Peyer's patch (tissue), 4 donors: ENCODE measurements around the gene OTUD3. TPM values are rescaled to one million over a fixed set of nuclear protein-coding genes. Genes with fewer than 3 reads are reported as not detected.
"Not testable (repeated sequence)": the region's sequence is repeated elsewhere in the genome, so short reads cannot be mapped to it uniquely, and the experiment has no call there.

ENCODE experiments used
- DNase-seq, 3 donors: peaks; one replicate each; pipeline ENCODE4 v3.0.0-alpha.2; 2017 to 2019
- H3K27ac ChIP-seq, 4 donors: fragments of 200-600 bp; sonication (generic); one replicate each; pipeline ENCODE4 v1.5.1; 2016 to 2019
- H3K27me3 ChIP-seq, 2 donors: fragments of 200-600 bp; sonication (generic); one replicate each; pipeline ENCODE4 v1.5.1; 2019
- H3K36me3 ChIP-seq, 3 donors: fragments of 200-600 bp; sonication (generic); one replicate each; pipeline ENCODE4 v1.5.1; 2016 to 2019
- H3K4me1 ChIP-seq, 4 donors: fragments of 200-600 bp; sonication (generic); one replicate each; pipeline ENCODE4 v1.5.1; 2016 to 2019
- H3K4me3 ChIP-seq, 4 donors: fragments of 200-600 bp; sonication (generic); 1 replicate in 3 of 4; 2 replicates in 1 of 4; pipeline ENCODE4 v1.5.1; 2016 to 2019; ENCODE audit warnings: mild to moderate bottlenecking in 1 of 4
- H3K9me3 ChIP-seq, 4 donors: fragments of 200-600 bp; sonication (generic); one replicate each; pipeline ENCODE4 v1.5.1; 2016 to 2019; ENCODE audit warnings: mild to moderate bottlenecking in 1 of 4
- CTCF ChIP-seq, 6 experiments: fragments of 450-650 bp in 4 of 6; fragments of 200-600 bp in 2 of 6; sonication (generic) in 1 of 6; IDR thresholded peaks; one replicate each; pipeline ENCODE4 v1.5.1; 2017 to 2019; ENCODE audit warnings: antibody characterized with exemption in 6 of 6, mild to moderate bottlenecking in 3 of 6, moderate library complexity in 1 of 6
- POLR2A ChIP-seq, 2 donors: fragments of 450-650 bp; IDR thresholded peaks; one replicate each; pipeline ENCODE4 v1.5.1; 2017; ENCODE audit warnings: antibody characterized with exemption in 2 of 2, mild to moderate bottlenecking in 2 of 2, moderate library complexity in 2 of 2
- total RNA-seq, 4 donors: library from RNA; depleted of rRNA; stranded (reverse); fragments of >200 nt; gene quantifications; one replicate each; pipeline ENCODE4 v1.1.0, GENCODE V29; 2016

OTUD3 gene
- total RNA-seq, 4 donors from 2014 or later = 6.5 to 13.6 (median 8.2) TPM

- Histone ChIP-seq H3K4me1 (no peaks in the 10 kb centered on the region), H3K4me3 (no peak overlapping the region), H3K9me3 (no peaks in the 10 kb centered on the region), H3K27me3 (no peaks in the 10 kb centered on the region), H3K36me3 (no peaks in the 10 kb centered on the region), H3K27ac (no peak overlapping the region)
- DNase-seq = no peak
- no peak for TF ChIP-seq POLR2A (IDR thresholded peaks at IDR 0.05)
- no peak for TF ChIP-seq CTCF (IDR thresholded peaks at IDR 0.05)
These were observed 36.6 kb upstream of the OTUD3 start for GRCh38 chr1:19845555-19845954.

- H3K4me3 ChIP-seq = no peak overlapping the region
- no peak for DNase-seq
- TF ChIP-seq CTCF (IDR thresholded peaks at IDR 0.05) = no peak
- no peak for TF ChIP-seq POLR2A (IDR thresholded peaks at IDR 0.05)
- H3K27ac ChIP-seq = no peak overlapping the region
- H3K27me3 ChIP-seq = no peaks in the 10 kb centered on the region
- no peaks in the 10 kb centered on the region for H3K4me1 ChIP-seq
- H3K36me3 ChIP-seq = no peaks in the 10 kb centered on the region
- no peaks in the 10 kb centered on the region for H3K9me3 ChIP-seq
These were observed 35.9 kb upstream of the OTUD3 start for GRCh38 chr1:19846338-19846737.

- not testable (repeated sequence) for H3K27me3 ChIP-seq, DNase-seq
These were observed 34.9 kb upstream of the OTUD3 start for GRCh38 chr1:19847334-19847733.

GRCh38 chr1:19849307-19849706 is 32.9 kb upstream of the OTUD3 start:
- H3K27ac ChIP-seq, H3K4me1 ChIP-seq, H3K36me3 ChIP-seq, H3K4me3 ChIP-seq, DNase-seq, H3K27me3 ChIP-seq, H3K9me3 ChIP-seq: not testable (repeated sequence)

More at GRCh38 chr1:19847334-19847733, 34.9 kb upstream of the OTUD3 start:
- H3K4me1 ChIP-seq, H3K4me3 ChIP-seq, H3K27ac ChIP-seq, H3K36me3 ChIP-seq, H3K9me3 ChIP-seq: not testable (repeated sequence)

GRCh38 chr1:19850214-19850613 is 32.0 kb upstream of the OTUD3 start:
- DNase-seq = no peak
- H3K4me1 ChIP-seq = no peaks in the 10 kb centered on the region
- H3K27ac ChIP-seq = no peak overlapping the region
- TF ChIP-seq CTCF (IDR thresholded peaks at IDR 0.05) = no peak
- no peak for TF ChIP-seq POLR2A (IDR thresholded peaks at IDR 0.05)
- H3K9me3 ChIP-seq = no peaks in the 10 kb centered on the region
- H3K4me3 ChIP-seq = no peak overlapping the region
- H3K36me3 ChIP-seq = no peaks in the 10 kb centered on the region
- no peaks in the 10 kb centered on the region for H3K27me3 ChIP-seq

- no peaks in the 10 kb centered on the region for H3K9me3 ChIP-seq
- H3K36me3 ChIP-seq = no peaks in the 10 kb centered on the region
- H3K4me1 ChIP-seq = no peaks in the 10 kb centered on the region
- TF ChIP-seq CTCF (IDR thresholded peaks at IDR 0.05) (no peak), POLR2A (IDR thresholded peaks at IDR 0.05) (no peak)
- H3K4me3 ChIP-seq = no peak overlapping the region
- H3K27me3 ChIP-seq = no peaks in the 10 kb centered on the region
- no peak overlapping the region for H3K27ac ChIP-seq
- no peak for DNase-seq
These were observed 30.2 kb upstream of the OTUD3 start for GRCh38 chr1:19852036-19852435.

- H3K27me3 ChIP-seq = no peaks in the 10 kb centered on the region
- TF ChIP-seq POLR2A (IDR thresholded peaks at IDR 0.05) (no peak), CTCF (IDR thresholded peaks at IDR 0.05) (no peak)
- DNase-seq = no peak
- no peak overlapping the region for H3K27ac ChIP-seq
- H3K9me3 ChIP-seq = no peaks in the 10 kb centered on the region
- H3K36me3 ChIP-seq = no peaks in the 10 kb centered on the region
- no peaks in the 10 kb centered on the region for H3K4me1 ChIP-seq
- no peak overlapping the region for H3K4me3 ChIP-seq
These were observed 27.3 kb upstream of the OTUD3 start for GRCh38 chr1:19854866-19855265.
